Esophagus muscularis mucosa (tissue), 4 donors: Measurements from ENCODE around the gene HBEGF.

Experiments
- CTCF ChIP-seq, 3 experiments: fragments of 200-600 bp in 2 of 3; fragments of 450-650 bp in 1 of 3; sonication (generic) in 2 of 3; IDR thresholded peaks; one replicate each; pipeline ENCODE4 v1.5.1; 2017 to 2019; ENCODE audit warnings: antibody characterized with exemption in 3 of 3, mild to moderate bottlenecking in 2 of 3, moderate library complexity in 1 of 3
- EP300 ChIP-seq: sonication (generic); formaldehyde crosslinking; IDR thresholded peaks from one replicate; pipeline ENCODE4 v1.6.1; 2017; ENCODE audit warnings: antibody characterized with exemption
- POLR2A ChIP-seq: fragments of 450-650 bp; IDR thresholded peaks from one replicate; pipeline ENCODE4 v1.6.1; 2017; ENCODE audit warnings: antibody characterized with exemption, moderate library complexity, mild to moderate bottlenecking, low read depth

- TF ChIP-seq CTCF (IDR thresholded peaks at IDR 0.05) (no peak), POLR2A (no peak), EP300 (no peak)
Observed at GRCh38 chr5:140305471-140305870, 40.9 kb downstream of the HBEGF start.
